HEK293 (cell line): ENCODE data around the gene DDB1.

Experiments used
- CTCF ChIA-PET: fragments of 350-600 bp; formaldehyde crosslinking; extraction: SDS; loops from one replicate; lab custom pipeline; 2021; ENCODE audit warnings: antibody characterized with exemption; lab: Yijun Ruan, JAX
- POLR2A ChIA-PET: fragments of 300-600 bp; formaldehyde crosslinking; extraction: SDS; loops from one replicate; lab custom pipeline; 2020; ENCODE audit warnings: antibody characterized with exemption, inconsistent platforms; lab: Yijun Ruan, JAX
- H3K27ac ChIP-seq: fragments of 200-500 bp; sonication (Bioruptor generic); 2 replicates; pipeline ENCODE4 v1.5.1; 2014; ENCODE audit warnings: low read depth, low read length, control low read depth, inconsistent platforms; ENCODE audit errors: extremely low read depth
- H3K36me3 ChIP-seq, 2 experiments: fragments of 200-500 bp in 1 of 2; sonication (Bioruptor generic) in 1 of 2; 1 replicate in 1 of 2; 2 replicates in 1 of 2; pipeline ENCODE4 v1.5.1; 2014 to 2017; ENCODE audit warnings: inconsistent platforms in 2 of 2, low read length in 2 of 2; ENCODE audit not compliant: control insufficient read depth in 2 of 2, insufficient read depth in 1 of 2
- H3K4me1 ChIP-seq: fragments of 200-500 bp; sonication (Bioruptor generic); 2 replicates; pipeline ENCODE4 v1.5.1; 2014; ENCODE audit warnings: mild to moderate bottlenecking, low read length, inconsistent platforms; ENCODE audit not compliant: control insufficient read depth, insufficient read depth
- H3K4me3 ChIP-seq: 2 replicates; pipeline ENCODE4 v1.5.1; 2011; ENCODE audit warnings: low read depth, mild to moderate bottlenecking, control low read depth, low read length, moderate library complexity
- H3K9me3 ChIP-seq: fragments of 200-500 bp; sonication (Bioruptor generic); 2 replicates; pipeline ENCODE4 v1.5.1; 2014; ENCODE audit warnings: low read depth, low read length, inconsistent platforms; ENCODE audit not compliant: control insufficient read depth, insufficient read depth
- GFI1B ChIP-seq: fragments of 450-650 bp; formaldehyde crosslinking; IDR thresholded peaks from 2 replicates; pipeline ENCODE4 v1.5.1; 2016; ENCODE audit warnings: missing biosample characterization, missing genetic modification characterization
- KLF10 ChIP-seq: fragments of 450-650 bp; IDR thresholded peaks from 2 replicates; pipeline ENCODE4 v1.5.1; 2018; ENCODE audit warnings: missing biosample characterization, mild to moderate bottlenecking, missing genetic modification characterization
- KLF7 ChIP-seq: fragments of 450-650 bp; formaldehyde crosslinking; IDR thresholded peaks from 2 replicates; pipeline ENCODE4 v1.5.1; 2016; ENCODE audit warnings: missing biosample characterization, missing genetic modification characterization, borderline replicate concordance
- MZF1 ChIP-seq: fragments of 450-650 bp; formaldehyde crosslinking; IDR thresholded peaks from 2 replicates; pipeline ENCODE4 v1.5.1; 2017; ENCODE audit warnings: missing biosample characterization, missing genetic modification characterization, borderline replicate concordance
- PBX3 ChIP-seq: sonication (generic); formaldehyde crosslinking; IDR thresholded peaks from 2 replicates; pipeline ENCODE4 v1.8.1; 2022; ENCODE audit warnings: mild to moderate bottlenecking, moderate library complexity, missing genetic modification reagents
- SP2 ChIP-seq: fragments of 450-650 bp; formaldehyde crosslinking; IDR thresholded peaks from 2 replicates; pipeline ENCODE4 v1.5.1; 2016; ENCODE audit warnings: missing biosample characterization, missing genetic modification characterization
- ZBTB20 ChIP-seq: fragments of 450-650 bp; formaldehyde crosslinking; IDR thresholded peaks from 2 replicates; pipeline ENCODE4 v1.5.1; 2016; ENCODE audit warnings: missing biosample characterization, missing genetic modification characterization
- ZBTB44 ChIP-seq: fragments of 450-650 bp; IDR thresholded peaks from 2 replicates; pipeline ENCODE4 v1.5.1; 2018; ENCODE audit warnings: missing biosample characterization, mild to moderate bottlenecking, missing genetic modification characterization
- ZFHX2 ChIP-seq: fragments of 450-650 bp; formaldehyde crosslinking; conservative IDR thresholded peaks from 2 replicates; pipeline ENCODE4 v1.5.1; 2016; ENCODE audit warnings: missing biosample characterization, missing genetic modification characterization
- ZFP37 ChIP-seq: fragments of 450-650 bp; formaldehyde crosslinking; IDR thresholded peaks from 2 replicates; pipeline ENCODE4 v1.5.1; 2016; ENCODE audit warnings: missing biosample characterization, missing genetic modification characterization
- ZNF174 ChIP-seq: fragments of 450-650 bp; formaldehyde crosslinking; IDR thresholded peaks from 2 replicates; pipeline ENCODE4 v1.5.0; 2017; ENCODE audit warnings: missing biosample characterization, mild to moderate bottlenecking, missing genetic modification characterization
- ZNF239 ChIP-seq: fragments of 450-650 bp; formaldehyde crosslinking; IDR thresholded peaks from 2 replicates; pipeline ENCODE4 v1.5.1; 2016; ENCODE audit warnings: missing biosample characterization, missing genetic modification characterization
- ZNF311 ChIP-seq: fragments of 450-650 bp; formaldehyde crosslinking; IDR thresholded peaks from 2 replicates; pipeline ENCODE4 v1.5.1; 2017; ENCODE audit warnings: missing biosample characterization, missing genetic modification characterization, borderline replicate concordance
- ZNF404 ChIP-seq: fragments of 450-650 bp; formaldehyde crosslinking; IDR thresholded peaks from 2 replicates; pipeline ENCODE4 v1.5.1; 2017; ENCODE audit warnings: missing biosample characterization, missing genetic modification characterization
- ZNF416 ChIP-seq: fragments of 450-650 bp; formaldehyde crosslinking; IDR thresholded peaks from 2 replicates; pipeline ENCODE4 v1.5.1; 2016; ENCODE audit warnings: missing biosample characterization, missing genetic modification characterization
- ZNF571 ChIP-seq: fragments of 450-650 bp; formaldehyde crosslinking; IDR thresholded peaks from 2 replicates; pipeline ENCODE4 v1.5.0; 2017; ENCODE audit warnings: missing biosample characterization, missing genetic modification characterization
- ZNF626 ChIP-seq: fragments of 450-650 bp; sonication (Bioruptor Pico); formaldehyde crosslinking; IDR thresholded peaks from 2 replicates; pipeline ENCODE4 v1.5.1; 2018; ENCODE audit warnings: missing biosample characterization, missing genetic modification characterization, inconsistent platforms
- ZNF658 ChIP-seq: fragments of 450-650 bp; formaldehyde crosslinking; IDR thresholded peaks from 2 replicates; pipeline ENCODE4; 2016; ENCODE audit warnings: missing biosample characterization, missing genetic modification characterization
- ZNF707 ChIP-seq: fragments of 450-650 bp; formaldehyde crosslinking; IDR thresholded peaks from 2 replicates; pipeline ENCODE4 v1.5.1; 2016; ENCODE audit warnings: missing biosample characterization, missing genetic modification characterization
- ZNF747 ChIP-seq: fragments of 450-650 bp; formaldehyde crosslinking; IDR thresholded peaks from 2 replicates; pipeline ENCODE4 v1.5.1; 2016; ENCODE audit warnings: missing biosample characterization, missing genetic modification characterization
- ZNF776 ChIP-seq: fragments of 450-650 bp; formaldehyde crosslinking; IDR thresholded peaks from 2 replicates; pipeline ENCODE4 v1.5.0; 2017; ENCODE audit warnings: missing biosample characterization, missing genetic modification characterization, borderline replicate concordance
- ZNF785 ChIP-seq: fragments of 450-650 bp; formaldehyde crosslinking; IDR thresholded peaks from 2 replicates; pipeline ENCODE4 v1.5.1; 2016; ENCODE audit warnings: missing biosample characterization, missing genetic modification characterization
- ZNF837 ChIP-seq: fragments of 450-650 bp; formaldehyde crosslinking; IDR thresholded peaks from 2 replicates; pipeline ENCODE4 v1.5.1; 2016; ENCODE audit warnings: missing biosample characterization, missing genetic modification characterization
- ZNF843 ChIP-seq: fragments of 450-650 bp; formaldehyde crosslinking; IDR thresholded peaks from 2 replicates; pipeline ENCODE4 v1.5.1; 2016; ENCODE audit warnings: missing biosample characterization, missing genetic modification characterization
- ZSCAN16 ChIP-seq: fragments of 450-650 bp; formaldehyde crosslinking; IDR thresholded peaks from 2 replicates; pipeline ENCODE4 v1.5.1; 2016; ENCODE audit warnings: missing biosample characterization, missing genetic modification characterization

The DDB1 gene

GRCh38 chr11:61309739-61310138 is 23.2 kb downstream of the DDB1 start:
- Histone ChIP-seq H3K4me1 (no peaks in the 10 kb centered on the region), H3K27ac (no peak overlapping the region), H3K36me3 (peaks cover 25 to 100% of the 10 kb centered on the region in 2 experiments), H3K4me3 (no peak overlapping the region), H3K9me3 (no peaks in the 10 kb centered on the region)
- CTCF ChIA-PET, result interaction anchor here (0.6 to 0.7 kb wide), 2 partner anchors 27 to 544 kb away, joined by 3 to 4 read pairs; no protein-coding TSS in a partner anchor
- POLR2A ChIA-PET, result no interaction called here
- TF ChIP-seq SP2 (tag by site-specific recombination) (no peak), KLF7 (tag by site-specific recombination) (no peak), ZNF311 (no peak), ZNF707 (tag by site-specific recombination) (no peak), ZNF571 (tag by site-specific recombination) (no peak), ZNF239 (tag by site-specific recombination) (no peak), ZBTB44 (tag by site-specific recombination) (no peak), ZNF404 (tag by site-specific recombination) (no peak), ZNF843 (tag by site-specific recombination) (no peak), ZNF416 (tag by site-specific recombination) (no peak), MZF1 (no peak), ZNF174 (no peak), KLF10 (tag by site-specific recombination) (no peak), ZNF837 (tag by site-specific recombination) (no peak)

- Histone ChIP-seq H3K4me3 (no peak overlapping the region), H3K27ac (no peak overlapping the region), H3K4me1 (no peaks in the 10 kb centered on the region), H3K9me3 (no peaks in the 10 kb centered on the region), H3K36me3 (peaks cover 22 to 99% of the 10 kb centered on the region in 2 experiments)
- no peak for TF ChIP-seq PBX3 (CRISPR knock-in tag)
- no peak for TF ChIP-seq ZSCAN16
- TF ChIP-seq ZNF747 (tag by site-specific recombination), result no peak
- no peak for TF ChIP-seq ZBTB20
- TF ChIP-seq ZFP37 (tag by site-specific recombination), result no peak
- no peak for TF ChIP-seq GFI1B
- no peak for TF ChIP-seq ZFHX2 (tag by site-specific recombination)
- no peak for TF ChIP-seq ZNF785 (tag by site-specific recombination)
- TF ChIP-seq ZNF776 (tag by site-specific recombination), result no peak
- no peak for TF ChIP-seq ZNF626 (tag by site-specific recombination)
- no peak for TF ChIP-seq ZNF658 (tag by site-specific recombination)
- CTCF ChIA-PET, result interaction anchor here (0.7 kb wide), 1 partner anchor 27 kb away, joined by 3 read pairs; no protein-coding TSS in a partner anchor
- POLR2A ChIA-PET, result no interaction called here
Observed at GRCh38 chr11:61309141-61309540, 23.8 kb downstream of the DDB1 start.
